ENCODE data around the gene HOXB2. TPM values are rescaled to one million over a fixed set of nuclear protein-coding genes. Genes with fewer than 3 reads are reported as not detected.

HOXB2 gene
- total RNA-seq, 1 donor from 2014 or later: 2.9 TPM

DNA sequence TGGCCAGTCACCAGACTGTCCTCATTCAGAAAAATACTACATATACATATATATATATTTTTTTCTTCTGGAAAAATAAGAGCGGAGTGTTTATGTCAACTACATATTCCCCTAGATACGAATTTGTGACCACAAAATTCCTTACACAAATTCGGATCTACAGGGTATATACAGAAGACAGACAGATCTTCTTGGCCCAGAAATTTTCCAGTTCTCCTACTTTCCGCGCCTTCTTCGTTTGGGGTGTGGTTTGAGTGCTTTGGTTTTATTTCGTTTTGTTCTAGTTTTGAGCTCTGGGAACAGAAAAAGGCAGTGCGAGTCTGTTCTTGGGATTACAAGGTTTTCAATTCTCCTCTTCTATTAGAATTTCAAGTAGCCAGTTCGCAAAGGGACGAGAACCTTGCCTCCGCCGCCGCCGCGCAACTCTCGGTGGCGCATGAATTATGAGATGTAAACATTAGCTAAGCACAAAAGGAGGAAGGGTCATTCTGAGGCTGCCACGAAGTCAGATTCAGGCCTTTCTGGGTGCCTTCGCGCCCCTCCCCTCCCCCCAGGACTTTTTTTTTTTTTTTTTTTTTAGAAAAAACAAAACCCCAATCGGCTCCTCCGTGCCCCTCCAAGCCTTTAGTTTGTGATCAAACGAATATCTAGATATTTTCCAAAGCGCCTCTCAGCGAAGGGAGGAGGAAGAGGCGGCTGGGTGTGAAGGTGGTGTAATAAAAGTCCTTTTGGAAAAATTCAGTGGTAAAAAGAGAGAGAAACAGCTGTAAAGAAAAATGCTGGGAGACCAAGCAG lies 35.0 kb upstream of the HOXB2 start:
- H3K27me3 Mint-ChIP-seq: peaks cover 52% of the 10 kb centered on the region
- TF ChIP-seq, protein P1, sequence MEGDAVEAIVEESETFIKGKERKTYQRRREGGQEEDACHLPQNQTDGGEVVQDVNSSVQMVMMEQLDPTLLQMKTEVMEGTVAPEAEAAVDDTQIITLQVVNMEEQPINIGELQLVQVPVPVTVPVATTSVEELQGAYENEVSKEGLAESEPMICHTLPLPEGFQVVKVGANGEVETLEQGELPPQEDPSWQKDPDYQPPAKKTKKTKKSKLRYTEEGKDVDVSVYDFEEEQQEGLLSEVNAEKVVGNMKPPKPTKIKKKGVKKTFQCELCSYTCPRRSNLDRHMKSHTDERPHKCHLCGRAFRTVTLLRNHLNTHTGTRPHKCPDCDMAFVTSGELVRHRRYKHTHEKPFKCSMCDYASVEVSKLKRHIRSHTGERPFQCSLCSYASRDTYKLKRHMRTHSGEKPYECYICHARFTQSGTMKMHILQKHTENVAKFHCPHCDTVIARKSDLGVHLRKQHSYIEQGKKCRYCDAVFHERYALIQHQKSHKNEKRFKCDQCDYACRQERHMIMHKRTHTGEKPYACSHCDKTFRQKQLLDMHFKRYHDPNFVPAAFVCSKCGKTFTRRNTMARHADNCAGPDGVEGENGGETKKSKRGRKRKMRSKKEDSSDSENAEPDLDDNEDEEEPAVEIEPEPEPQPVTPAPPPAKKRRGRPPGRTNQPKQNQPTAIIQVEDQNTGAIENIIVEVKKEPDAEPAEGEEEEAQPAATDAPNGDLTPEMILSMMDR (IDR thresholded peaks at IDR 0.05): no peak
- no peaks in the 10 kb centered on the region for H3K9me3 Mint-ChIP-seq
- intact Hi-C loops (cut with micrococcal nuclease): no loop called here
- POLR2A ChIA-PET: interaction anchor here (0.7 kb wide), 1 partner anchor 782 kb away, joined by 4 read pairs; no protein-coding TSS in a partner anchor
- peaks cover 2% of the 10 kb centered on the region for H3K36me3 Mint-ChIP-seq (ENCODE audit: low read depth)
- peaks cover 51% of the 10 kb centered on the region for H3K4me1 Mint-ChIP-seq
- no peak overlapping the region for H3K27ac Mint-ChIP-seq
- no peak for ATAC-seq (ENCODE audit: low read depth)
- H3K4me3 Mint-ChIP-seq: peak overlapping the region; percentile 90
- CTCF ChIA-PET: no interaction called here
- no peak for DNase-seq

DNA sequence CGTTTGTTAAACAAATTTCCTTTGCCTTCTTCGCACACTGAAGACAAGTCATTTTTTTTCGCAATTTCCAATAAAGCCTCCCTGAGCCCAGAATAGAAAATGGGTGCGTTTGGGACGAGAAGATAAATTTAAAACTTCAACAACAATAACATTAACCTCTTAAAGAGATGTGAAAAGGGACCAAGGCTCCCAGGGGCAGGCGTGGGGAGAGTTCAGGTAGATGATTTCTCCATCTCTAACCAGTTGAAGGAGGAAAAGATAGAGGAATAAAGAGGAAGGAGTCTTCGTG lies 34.5 kb upstream of the HOXB2 start:
- Mint-ChIP-seq H3K27me3 (peaks cover 50% of the 10 kb centered on the region), H3K36me3 (ENCODE audit: low read depth) (peaks cover 2% of the 10 kb centered on the region), H3K27ac (no peak overlapping the region), H3K4me1 (peaks cover 49% of the 10 kb centered on the region), H3K4me3 (peak overlapping the region; percentile 90), H3K9me3 (no peaks in the 10 kb centered on the region)
- DNase-seq: no peak
- CTCF ChIA-PET: no interaction called here
- ATAC-seq (ENCODE audit: low read depth): no peak
- POLR2A ChIA-PET: interaction anchor here (1.2 kb wide), 1 partner anchor 38 kb away, joined by 3 read pairs; no protein-coding TSS in a partner anchor
- intact Hi-C loops (cut with micrococcal nuclease): no loop called here
- TF ChIP-seq, protein P1 (IDR thresholded peaks at IDR 0.05): no peak

DNA sequence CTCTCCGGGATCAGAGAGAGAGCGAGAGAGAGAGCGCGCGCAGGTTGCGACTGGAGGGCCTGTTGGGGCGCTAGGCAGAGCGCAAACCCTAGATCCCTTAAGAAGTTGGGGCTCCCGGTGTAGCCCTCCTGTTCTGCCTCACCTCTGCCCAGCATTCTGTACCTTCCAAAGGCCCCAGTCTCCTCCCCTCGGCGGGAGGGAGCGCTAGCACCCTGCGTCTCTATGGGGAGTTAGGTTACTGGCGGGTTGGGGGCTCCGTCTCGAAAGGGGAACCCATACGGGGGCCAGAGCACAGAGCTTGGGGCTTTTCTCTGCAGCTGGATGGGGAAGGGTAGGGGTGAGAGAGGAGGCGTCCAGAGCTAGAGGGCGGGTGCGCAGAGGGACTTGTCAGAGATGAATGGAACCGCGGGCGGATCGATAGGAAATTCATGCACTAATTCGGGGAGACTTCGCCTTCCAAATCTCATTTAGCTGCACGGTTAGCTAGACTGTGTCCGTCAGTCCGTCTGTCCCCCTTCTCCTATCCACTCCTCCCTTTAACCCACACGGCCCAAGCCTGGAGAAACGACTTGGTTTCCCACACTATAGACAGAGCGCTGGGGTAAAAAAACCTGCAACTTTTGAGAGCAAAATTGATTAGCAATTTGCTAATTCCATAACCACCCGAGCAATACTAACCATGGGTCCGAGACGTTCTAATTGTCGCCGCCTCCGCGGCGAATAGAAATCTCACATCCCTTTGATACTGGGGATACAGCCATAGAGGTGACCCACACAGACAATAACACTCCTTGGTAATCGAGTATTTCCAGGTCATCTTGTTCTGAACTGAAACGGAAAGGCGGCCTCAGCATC lies 33.9 kb upstream of the HOXB2 start:
- Mint-ChIP-seq H3K4me1 (peaks cover 49% of the 10 kb centered on the region), H3K4me3 (peak overlapping the region; percentile 90), H3K36me3 (ENCODE audit: low read depth) (peaks cover 2% of the 10 kb centered on the region), H3K27me3 (peaks cover 47% of the 10 kb centered on the region), H3K27ac (peak overlapping the region; percentile 57), H3K9me3 (no peaks in the 10 kb centered on the region)
- POLR2A ChIA-PET: interaction anchor here (0.5 to 1.2 kb wide), 3 partner anchors 13 to 466 kb away, joined by 3 to 5 read pairs (median 3); no protein-coding TSS in a partner anchor
- ATAC-seq (ENCODE audit: low read depth): peak; percentile 45
- CTCF ChIA-PET: no interaction called here
- DNase-seq: peak; percentile 55
- TF ChIP-seq, protein P1 (IDR thresholded peaks at IDR 0.05): no peak
- intact Hi-C loops (cut with micrococcal nuclease): loop anchor here (1.0 kb wide), 2 partner anchors 18 to 32 kb away; partner anchors contain the start of gene HOXB7

DNA sequence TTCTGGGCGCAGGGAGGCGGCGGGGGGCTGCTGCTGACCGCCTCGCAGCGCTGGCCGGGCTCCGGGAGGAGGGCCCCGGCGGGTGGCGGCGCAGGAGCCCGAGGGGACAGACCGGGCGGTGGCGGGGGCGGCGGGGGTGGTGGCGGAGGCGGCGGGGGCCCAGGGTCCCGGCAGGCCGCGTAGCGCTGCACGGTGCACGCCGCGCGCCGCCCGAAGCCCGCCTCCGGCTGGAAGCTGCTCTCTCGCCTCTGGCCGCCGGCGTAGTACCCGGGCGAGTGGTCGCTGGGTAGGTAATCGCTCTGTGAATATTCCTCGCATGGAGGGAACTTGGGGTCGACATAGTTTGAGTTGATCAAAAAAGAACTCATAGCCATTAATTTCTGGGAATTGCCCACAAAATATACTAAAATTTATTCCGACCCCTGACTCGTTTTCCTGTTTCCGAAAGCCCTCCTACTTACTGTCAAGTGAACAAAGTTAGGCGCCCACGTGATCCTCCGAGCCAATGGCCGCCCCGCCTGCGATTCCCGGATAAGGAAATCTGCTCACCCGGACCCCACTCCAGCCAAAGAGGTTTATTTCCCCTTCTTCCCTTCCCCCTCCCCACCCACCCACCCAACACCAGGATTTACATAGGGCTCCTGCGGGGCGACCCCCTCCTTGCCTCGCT lies 33.2 kb upstream of the HOXB2 start, which contains the start of gene HOXB4:
Gene HOXB4 (minus strand): TSS at position 405 of the 670 bp plus-strand sequence. CDS start 31 bp downstream, at position 374.
- Mint-ChIP-seq H3K4me1 (peaks cover 49% of the 10 kb centered on the region), H3K27me3 (peaks cover 41% of the 10 kb centered on the region), H3K4me3 (peak within 1 kb of the TSS; percentile 90), H3K36me3 (ENCODE audit: low read depth) (peaks cover 2% of the 10 kb centered on the region), H3K9me3 (no peaks in the 10 kb centered on the region), H3K27ac (peak within 1 kb of the TSS; percentile 60)
- ChIA-PET POLR2A (interaction anchor here (0.5 to 1.2 kb wide), 2 partner anchors 36 to 465 kb away, joined by 3 to 5 read pairs; no protein-coding TSS in a partner anchor), CTCF (no interaction called here)
- ATAC-seq (ENCODE audit: low read depth) (peak; percentile 80), DNase-seq (peak; percentile 42)
- TF ChIP-seq, protein P1 (IDR thresholded peaks at IDR 0.05): no peak
- intact Hi-C loops (cut with micrococcal nuclease): loop anchor here (1.0 kb wide), 2 partner anchors 19 to 33 kb away; partner anchors contain the start of gene HOXB7

All from activated B cell treated with CpG ODN at 0.5 μM for 24 hours (primary cell).